Prostate gland (tissue), 2 donors: ENCODE measurements around the gene KLF16. TPM values are rescaled to one million over a fixed set of nuclear protein-coding genes. Genes with fewer than 3 reads are reported as not detected.

Source experiments
- DNase-seq: peaks from one replicate; pipeline ENCODE4 v3.0.0-alpha.2; 2019; ENCODE audit warnings: low spot score
- H3K27ac ChIP-seq, 2 donors: fragments of 200-600 bp; sonication (generic); 2 replicates each; pipeline ENCODE4 v1.5.1; 2017 to 2019
- H3K27me3 ChIP-seq: fragments of 200-600 bp; sonication (generic); replicated peaks from 2 replicates; pipeline ENCODE4 v1.5.1; 2019; ENCODE audit not compliant: insufficient read depth
- H3K36me3 ChIP-seq, 2 donors: fragments of 200-600 bp; sonication (generic); 1 replicate in 1 of 2; 2 replicates in 1 of 2; pipeline versions ENCODE4 v1.5.1 to v1.8.1; 2017 to 2019
- H3K4me1 ChIP-seq: fragments of 200-600 bp; sonication (generic); replicated peaks from 2 replicates; pipeline ENCODE4 v1.5.1; 2019
- H3K4me3 ChIP-seq, 2 donors: fragments of 200-600 bp; sonication (generic); 2 replicates each; pipeline ENCODE4 v1.5.1; 2017 to 2019
- H3K9me3 ChIP-seq: fragments of 200-600 bp; sonication (generic); 2 replicates; pipeline ENCODE4 v1.5.1; 2017
- CTCF ChIP-seq, 4 experiments: fragments of 200-600 bp in 2 of 4; fragments of 450-650 bp in 2 of 4; sonication (generic) in 2 of 4; IDR thresholded peaks; 1 replicate in 3 of 4; 2 replicates in 1 of 4; pipeline ENCODE4 v1.5.1; 2016 to 2019; ENCODE audit warnings: antibody characterized with exemption in 4 of 4, mild to moderate bottlenecking in 2 of 4, moderate library complexity in 2 of 4
- POLR2A ChIP-seq: fragments of 450-650 bp; IDR thresholded peaks from one replicate; pipeline ENCODE4 v1.6.1; 2016; ENCODE audit warnings: antibody characterized with exemption, mild to moderate bottlenecking
- POLR2AphosphoS5 ChIP-seq: sonication (generic); formaldehyde crosslinking; IDR thresholded peaks from one replicate; pipeline ENCODE4 v1.6.1; 2017; ENCODE audit warnings: antibody characterized with exemption
- WGBS: methylation state at CpG from one replicate; pipeline ENCODE4 v1.1.5; 2018; 5-methylcytosine and 5-hydroxymethylcytosine counted together
- intact Hi-C: fragments of 100-400 bp; cut with DNase I; formaldehyde crosslinking; loops from one replicate; pipeline ENCODE4 v1.14.2; 2022
- total RNA-seq, 2 donors: library from RNA; depleted of rRNA; stranded (reverse); fragments of >200 nt; gene quantifications; one replicate each; pipeline ENCODE4 v1.1.0, GENCODE V29; 2016

Gene KLF16
- total RNA-seq, 2 donors from 2014 or later, result 8.4 to 22.8 TPM

GRCh38 chr19:1909761-1910080 is 46.3 kb upstream of the KLF16 start:
- 64% methylated on average over 10 of the region's 10 CpGs for WGBS

DNA sequence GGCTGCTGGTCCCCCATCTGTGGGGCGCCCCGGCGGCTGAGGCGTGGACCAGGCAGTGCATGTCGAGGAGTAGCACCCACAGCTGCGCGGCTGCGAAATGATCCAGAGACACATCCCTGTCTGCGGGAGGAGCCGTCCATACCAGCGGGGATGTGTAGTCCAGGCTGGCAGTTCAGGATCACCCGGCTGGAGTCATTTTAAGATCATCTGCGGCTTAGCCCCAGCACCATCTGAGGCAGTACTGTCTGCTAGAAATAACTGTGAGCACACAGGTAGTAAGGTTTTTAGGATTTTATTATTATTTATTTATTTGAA is 44.9 kb upstream of the KLF16 start:
- Histone ChIP-seq H3K4me3 (peak overlapping the region in 1 of 2 donors; percentile 19), H3K4me1 (peaks cover 15% of the 10 kb centered on the region)

More at GRCh38 chr19:1909761-1910080, 46.3 kb upstream of the KLF16 start:
- Histone ChIP-seq H3K4me3 (no peak overlapping the region), H3K9me3 (no peaks in the 10 kb centered on the region), H3K36me3 (peaks cover 0 to 5% of the 10 kb centered on the region in 2 donors), H3K4me1 (peaks cover 15% of the 10 kb centered on the region), H3K27ac (no peak overlapping the region), H3K27me3 (no peaks in the 10 kb centered on the region)
- no peak for TF ChIP-seq POLR2AphosphoS5
- TF ChIP-seq CTCF (IDR thresholded peaks at IDR 0.05), result no peak
- no peak for TF ChIP-seq POLR2A
- DNase-seq, result no peak
- intact Hi-C loops, result no loop called here

GRCh38 chr19:1907563-1908363 is 44.4 kb upstream of the KLF16 start:
- peaks cover 15% of the 10 kb centered on the region for H3K4me1 ChIP-seq
- WGBS, result 53% methylated on average over 27 of the region's 43 CpGs
- TF ChIP-seq CTCF (IDR thresholded peaks at IDR 0.05) (no peak), POLR2A (peak; percentile 30)
- peak overlapping the region; percentile 3 to 19 for H3K4me3 ChIP-seq
- intact Hi-C loops, result no loop called here
- no peaks in the 10 kb centered on the region for H3K9me3 ChIP-seq
- H3K36me3 ChIP-seq, result peaks cover 0 to 1% of the 10 kb centered on the region in 2 donors
- no peak for DNase-seq
- no peaks in the 10 kb centered on the region for H3K27me3 ChIP-seq
- peak overlapping the region; percentile 71 to 75 for H3K27ac ChIP-seq

More for the DNA sequence above, 44.9 kb upstream of the KLF16 start:
- no peak for TF ChIP-seq POLR2AphosphoS5
- no peak for TF ChIP-seq CTCF (IDR thresholded peaks at IDR 0.05)
- no peak for TF ChIP-seq POLR2A
- intact Hi-C loops, result no loop called here
- DNase-seq, result no peak
- H3K36me3 ChIP-seq, result peaks cover 0 to 5% of the 10 kb centered on the region in 2 donors
- H3K27me3 ChIP-seq, result no peaks in the 10 kb centered on the region
- H3K27ac ChIP-seq, result peak overlapping the region; percentile 71 to 75
- 79% methylated on average over 13 of the region's 13 CpGs for WGBS
- no peaks in the 10 kb centered on the region for H3K9me3 ChIP-seq

DNA sequence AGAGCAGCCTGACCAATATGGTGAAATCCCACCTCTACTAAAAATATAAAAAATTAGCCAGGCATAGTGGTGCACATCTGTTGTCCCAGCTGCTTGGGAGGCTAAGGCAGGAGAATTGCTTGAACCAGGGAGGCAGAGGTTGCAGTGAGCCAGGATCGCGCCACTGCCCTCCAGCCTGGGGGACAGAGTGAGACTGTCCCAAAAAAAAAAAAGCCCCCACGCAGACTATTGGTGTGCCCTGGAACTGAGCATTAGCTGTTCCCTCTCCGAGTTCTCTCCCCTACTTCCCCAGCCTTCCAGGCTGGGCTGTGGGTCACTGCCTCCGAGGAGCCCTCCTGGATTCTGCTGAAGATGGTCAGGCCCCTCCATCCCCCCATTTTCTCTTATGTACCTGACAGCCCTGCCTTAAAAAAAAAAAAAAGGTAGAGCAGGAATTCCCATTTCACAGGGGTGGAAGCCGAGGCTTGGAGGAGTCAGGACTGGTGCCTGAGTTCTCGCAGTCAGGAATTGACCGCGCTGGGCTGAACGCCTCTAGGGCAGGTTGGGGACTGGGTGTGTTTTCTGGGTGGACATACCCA is 43.7 kb upstream of the KLF16 start:
- TF ChIP-seq POLR2AphosphoS5, result no peak
- no peak for TF ChIP-seq CTCF (IDR thresholded peaks at IDR 0.05)
- TF ChIP-seq POLR2A, result no peak
- Histone ChIP-seq H3K4me1 (peaks cover 15% of the 10 kb centered on the region), H3K9me3 (no peaks in the 10 kb centered on the region), H3K36me3 (no peaks in the 10 kb centered on the region), H3K4me3 (peak overlapping the region in 1 of 2 donors; percentile 19), H3K27me3 (no peaks in the 10 kb centered on the region), H3K27ac (peak overlapping the region; percentile 71 to 75)
- intact Hi-C loops, result no loop called here
- WGBS, result 87% methylated on average over 10 of the region's 10 CpGs
- no peak for DNase-seq

DNA sequence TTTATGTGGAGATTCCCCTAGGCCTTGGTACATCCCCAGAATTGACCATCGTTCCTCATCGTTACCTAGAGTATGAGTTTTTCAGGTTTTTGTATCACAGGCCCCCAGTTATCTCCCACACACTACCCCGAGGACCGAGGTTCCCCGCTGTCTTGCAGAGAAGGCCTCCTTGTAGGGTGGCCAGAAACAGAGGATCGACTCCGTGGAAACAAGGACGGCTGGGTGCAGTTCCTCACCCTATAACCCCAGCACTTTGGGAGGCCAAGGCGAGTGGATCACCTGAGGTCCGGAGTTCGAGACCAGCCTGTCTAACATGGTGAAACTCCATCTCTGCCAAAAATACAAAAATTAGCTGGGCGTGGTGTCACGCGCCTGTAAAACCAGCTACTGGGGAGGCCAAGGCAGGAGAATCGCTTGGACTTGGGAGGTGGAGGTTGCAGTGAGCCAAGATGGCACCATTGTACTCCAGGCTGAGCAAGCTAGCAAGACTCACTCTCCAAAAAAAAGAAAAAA is 42.5 kb upstream of the KLF16 start:
- no peak for TF ChIP-seq CTCF (IDR thresholded peaks at IDR 0.05)
- no peak for TF ChIP-seq POLR2AphosphoS5
- TF ChIP-seq POLR2A, result no peak
- no peaks in the 10 kb centered on the region for H3K27me3 ChIP-seq
- no peaks in the 10 kb centered on the region for H3K9me3 ChIP-seq
- peak overlapping the region; percentile 59 to 83 for H3K4me3 ChIP-seq
- 64% methylated on average over 15 of the region's 15 CpGs for WGBS
- no peak for DNase-seq
- intact Hi-C loops, result no loop called here
- no peaks in the 10 kb centered on the region for H3K36me3 ChIP-seq
- peaks cover 15% of the 10 kb centered on the region for H3K4me1 ChIP-seq
- peak overlapping the region; percentile 92 for H3K27ac ChIP-seq
